ENCODE data around the gene UQCRFS1. TPM values are rescaled to one million over a fixed set of nuclear protein-coding genes. Genes with fewer than 3 reads are reported as not detected.
"Not testable (repeated sequence)": the region's sequence is repeated elsewhere in the genome, so short reads cannot be mapped to it uniquely, and the experiment has no call there.

Gene UQCRFS1
- total and polyA plus RNA-seq, 4 donors: 14.1 to 33.3 (median 21.1) TPM

DNA sequence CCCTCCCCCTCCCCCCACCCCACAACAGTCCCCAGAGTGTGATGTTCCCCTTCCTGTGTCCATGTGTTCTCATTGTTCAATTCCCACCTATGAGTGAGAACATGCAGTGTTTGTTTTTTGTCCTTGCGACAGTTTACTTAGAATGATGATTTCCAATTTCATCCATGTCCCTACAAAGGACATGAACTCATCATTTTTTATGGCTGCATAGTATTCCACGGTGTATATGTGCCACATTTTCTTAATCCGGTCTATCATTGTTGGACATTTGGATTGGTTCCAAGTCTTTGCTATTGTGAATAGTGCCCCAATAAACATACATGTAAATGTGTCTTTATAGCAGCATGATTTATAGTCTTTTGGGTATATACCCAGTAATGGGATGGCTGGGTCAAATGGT is 2.4 kb downstream of the UQCRFS1 start:
- H3K4me1 ChIP-seq (ENCODE audit: control insufficient read depth in 1 of 2, insufficient read depth in 2 of 2, low read length in 2 of 2); H3K4me3 ChIP-seq (ENCODE audit: low read length in 2 of 2); H3K27ac ChIP-seq (ENCODE audit: low read depth in 1 of 2, low read length in 2 of 2); ATAC-seq (ENCODE audit: low FRiP score); H3K27me3 ChIP-seq (ENCODE audit: control insufficient read depth in 1 of 2, insufficient read depth in 2 of 2, low read length in 1 of 2); H3K36me3 ChIP-seq (ENCODE audit: control insufficient read depth in 1 of 2, insufficient read depth in 2 of 2, low read length in 1 of 2); DNase-seq; intact Hi-C loops (cut with DNase I); H3K9me3 ChIP-seq (ENCODE audit: control insufficient read depth, low read length): not testable (repeated sequence)
- 98 to 100% methylated on average over 2 to 3 of the region's 3 CpGs for WGBS, 2 donors

DNA sequence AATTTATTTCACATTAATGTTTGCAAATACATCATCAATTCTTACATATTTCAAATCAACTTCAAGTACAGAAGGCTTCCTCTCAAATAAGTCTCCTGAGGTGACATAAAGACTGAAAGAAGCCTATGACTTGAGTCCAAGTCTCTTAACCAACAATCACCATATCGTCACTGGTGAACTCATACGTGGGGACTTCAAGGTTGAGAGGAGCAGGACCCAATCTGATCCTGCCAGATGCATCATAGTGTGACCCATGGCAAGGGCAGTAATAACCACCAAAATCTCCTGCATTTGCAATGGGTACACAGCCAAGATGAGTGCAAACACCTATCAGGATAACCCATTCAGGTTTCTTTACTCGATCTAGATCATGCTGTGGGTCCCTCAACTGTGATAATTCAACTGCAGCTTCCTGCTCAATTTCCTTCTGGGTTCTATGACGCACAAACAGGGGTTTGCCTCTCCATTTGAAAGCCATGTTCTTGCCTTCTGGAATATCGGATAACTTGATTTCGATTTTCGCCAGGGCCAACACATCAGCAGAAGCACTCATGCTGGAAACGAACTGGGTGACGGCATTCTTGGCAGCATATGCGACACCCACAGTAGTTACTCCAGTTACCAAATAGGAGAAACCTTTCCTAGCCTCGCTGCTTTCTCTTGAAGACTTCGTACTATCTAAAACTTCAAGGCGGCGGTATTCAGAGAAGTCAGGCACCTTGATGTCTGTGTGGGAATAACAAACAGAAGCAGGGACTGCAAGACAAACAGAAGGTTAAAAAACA is 5.4 kb downstream of the UQCRFS1 start:
- H3K4me3 ChIP-seq (ENCODE audit: low read length in 2 of 2); intact Hi-C loops (cut with DNase I); H3K27me3 ChIP-seq (ENCODE audit: control insufficient read depth in 1 of 2, insufficient read depth in 2 of 2, low read length in 1 of 2); H3K36me3 ChIP-seq (ENCODE audit: control insufficient read depth in 1 of 2, insufficient read depth in 2 of 2, low read length in 1 of 2); ATAC-seq (ENCODE audit: low FRiP score); H3K4me1 ChIP-seq (ENCODE audit: control insufficient read depth in 1 of 2, insufficient read depth in 2 of 2, low read length in 2 of 2); H3K9me3 ChIP-seq (ENCODE audit: control insufficient read depth, low read length); H3K27ac ChIP-seq (ENCODE audit: low read depth in 1 of 2, low read length in 2 of 2); DNase-seq: not testable (repeated sequence)
- 94% methylated on average over 12 to 14 of the region's 14 CpGs for WGBS, 2 donors

- Histone ChIP-seq H3K9me3 (ENCODE audit: control insufficient read depth, low read length) (no peaks in the 10 kb centered on the region), H3K27me3 (ENCODE audit: control insufficient read depth in 1 of 2, insufficient read depth in 2 of 2, low read length in 1 of 2) (no peaks in the 10 kb centered on the region), H3K36me3 (ENCODE audit: control insufficient read depth in 1 of 2, insufficient read depth in 2 of 2, low read length in 1 of 2) (peaks cover 6 to 10% of the 10 kb centered on the region in 2 donors), H3K4me3 (ENCODE audit: low read length in 2 of 2) (no peak overlapping the region), H3K27ac (ENCODE audit: low read depth in 1 of 2, low read length in 2 of 2) (no peak overlapping the region), H3K4me1 (ENCODE audit: control insufficient read depth in 1 of 2, insufficient read depth in 2 of 2, low read length in 2 of 2) (peaks cover 0 to 1% of the 10 kb centered on the region in 2 donors)
- intact Hi-C loops (cut with DNase I): no loop called here
- no peak for DNase-seq
- 86 to 92% methylated on average over 3 of the region's 3 CpGs for WGBS, 2 donors
- no peak for ATAC-seq (ENCODE audit: low FRiP score)
Observed at GRCh38 chr19:29206453-29206852, 6.5 kb downstream of the UQCRFS1 start.

DNA sequence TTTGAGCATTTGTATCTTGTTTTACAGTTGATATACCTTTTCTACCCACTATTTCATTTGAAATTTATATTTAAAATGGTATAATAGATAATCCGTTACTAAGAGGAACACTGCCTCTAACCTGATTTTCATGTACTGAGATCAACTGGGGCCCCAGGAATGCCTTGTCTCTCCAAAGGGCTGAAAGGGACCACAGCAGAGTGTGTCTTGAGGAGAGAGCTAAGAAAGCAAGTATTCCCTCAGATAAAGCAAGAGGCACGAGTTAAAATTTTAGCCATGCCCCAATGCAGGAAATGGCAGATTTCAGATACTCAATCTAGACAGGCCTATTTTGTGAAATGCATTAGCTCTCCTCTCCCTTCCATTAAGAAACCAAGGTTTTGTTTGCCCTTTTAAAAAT is 10.7 kb downstream of the UQCRFS1 start:
- DNase-seq (no peak), ATAC-seq (ENCODE audit: low FRiP score) (no peak)
- 78 to 85% methylated on average over 2 of the region's 2 CpGs for WGBS, 2 donors
- no peak overlapping the region for H3K27ac ChIP-seq (ENCODE audit: low read depth in 1 of 2, low read length in 2 of 2)
- peaks cover 6 to 10% of the 10 kb centered on the region in 2 donors for H3K36me3 ChIP-seq (ENCODE audit: control insufficient read depth in 1 of 2, insufficient read depth in 2 of 2, low read length in 1 of 2)
- no peak overlapping the region for H3K4me3 ChIP-seq (ENCODE audit: low read length in 2 of 2)
- H3K4me1 ChIP-seq (ENCODE audit: control insufficient read depth in 1 of 2, insufficient read depth in 2 of 2, low read length in 2 of 2): no peaks in the 10 kb centered on the region
- no peaks in the 10 kb centered on the region for H3K27me3 ChIP-seq (ENCODE audit: control insufficient read depth in 1 of 2, insufficient read depth in 2 of 2, low read length in 1 of 2)
- H3K9me3 ChIP-seq (ENCODE audit: control insufficient read depth, low read length): no peaks in the 10 kb centered on the region
- intact Hi-C loops (cut with DNase I): no loop called here

DNA sequence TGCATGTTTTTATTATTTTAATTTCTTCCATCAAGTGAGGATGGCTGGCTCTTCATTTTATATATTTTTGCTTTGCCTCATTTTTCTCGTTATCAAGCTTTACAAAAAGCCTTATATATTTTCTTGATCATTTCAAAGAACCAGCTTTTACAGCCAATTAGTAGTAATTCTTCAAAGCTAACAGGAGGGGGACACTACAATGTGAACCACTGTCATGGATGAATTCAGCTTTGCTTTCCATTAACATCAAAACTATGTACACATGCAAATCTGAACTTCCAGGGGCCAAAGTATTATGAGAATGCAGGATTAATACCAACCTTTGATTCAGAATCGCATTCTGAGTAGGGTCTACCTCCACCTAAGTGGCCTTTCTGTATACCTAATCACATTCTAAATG is 11.1 kb downstream of the UQCRFS1 start:
- ATAC-seq (ENCODE audit: low FRiP score) (no peak), DNase-seq (no peak)
- Histone ChIP-seq H3K4me1 (ENCODE audit: control insufficient read depth in 1 of 2, insufficient read depth in 2 of 2, low read length in 2 of 2) (no peaks in the 10 kb centered on the region), H3K36me3 (ENCODE audit: control insufficient read depth in 1 of 2, insufficient read depth in 2 of 2, low read length in 1 of 2) (peaks cover 4 to 10% of the 10 kb centered on the region in 2 donors), H3K9me3 (ENCODE audit: control insufficient read depth, low read length) (no peaks in the 10 kb centered on the region), H3K27me3 (ENCODE audit: control insufficient read depth in 1 of 2, insufficient read depth in 2 of 2, low read length in 1 of 2) (no peaks in the 10 kb centered on the region), H3K4me3 (ENCODE audit: low read length in 2 of 2) (no peak overlapping the region), H3K27ac (ENCODE audit: low read depth in 1 of 2, low read length in 2 of 2) (no peak overlapping the region)
- intact Hi-C loops (cut with DNase I): no loop called here
- WGBS, 2 donors: 89 to 93% methylated on average over 2 of the region's 2 CpGs

DNA sequence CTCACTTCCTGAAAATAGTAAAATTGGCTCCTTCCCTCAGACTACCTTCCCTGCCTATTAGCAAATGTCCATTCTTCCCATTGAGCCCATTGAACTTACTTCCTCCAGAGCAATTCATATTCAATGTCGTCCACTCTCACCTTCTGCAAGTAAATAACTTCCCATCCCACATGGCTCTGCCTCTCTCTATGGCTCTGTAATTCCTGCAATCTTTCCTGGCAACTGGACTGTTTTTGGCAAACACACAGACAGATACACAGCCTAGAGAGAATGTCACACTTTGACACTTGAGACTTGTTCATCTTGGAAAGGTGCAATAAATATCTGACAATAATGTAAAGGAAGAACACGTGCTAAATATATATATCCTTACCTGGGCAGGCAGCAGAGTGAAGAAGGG is 18.3 kb downstream of the UQCRFS1 start:
- intact Hi-C loops (cut with DNase I): no loop called here
- Histone ChIP-seq H3K4me3 (ENCODE audit: low read length in 2 of 2) (no peak overlapping the region), H3K4me1 (ENCODE audit: control insufficient read depth in 1 of 2, insufficient read depth in 2 of 2, low read length in 2 of 2) (no peaks in the 10 kb centered on the region), H3K27me3 (ENCODE audit: control insufficient read depth in 1 of 2, insufficient read depth in 2 of 2, low read length in 1 of 2) (no peaks in the 10 kb centered on the region), H3K9me3 (ENCODE audit: control insufficient read depth, low read length) (no peaks in the 10 kb centered on the region), H3K27ac (ENCODE audit: low read depth in 1 of 2, low read length in 2 of 2) (no peak overlapping the region), H3K36me3 (ENCODE audit: control insufficient read depth in 1 of 2, insufficient read depth in 2 of 2, low read length in 1 of 2) (no peaks in the 10 kb centered on the region)
- 41 to 43% methylated on average over 2 of the region's 2 CpGs for WGBS, 2 donors
- no peak for ATAC-seq (ENCODE audit: low FRiP score)
- DNase-seq: no peak

DNA sequence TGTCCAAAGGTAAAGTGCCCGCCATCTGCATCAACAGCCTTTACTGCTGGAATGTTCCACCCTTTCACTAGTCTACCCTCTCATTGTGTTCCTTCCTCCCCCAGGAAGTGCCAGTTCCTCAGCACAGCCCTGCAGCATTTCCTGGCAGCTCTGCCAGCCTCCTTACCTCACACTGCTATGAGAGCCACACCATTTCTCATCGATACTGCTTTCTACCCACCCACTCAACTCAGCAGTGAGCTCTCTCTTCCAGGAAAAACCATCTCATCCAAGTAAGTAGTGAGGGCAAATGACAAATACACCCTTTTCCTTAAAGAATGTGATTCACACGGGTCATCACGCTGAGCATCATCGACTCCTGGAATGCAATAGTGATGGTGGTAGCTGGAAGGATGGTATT is 19.8 kb downstream of the UQCRFS1 start:
- ATAC-seq (ENCODE audit: low FRiP score): no peak
- DNase-seq: no peak
- WGBS, 2 donors: 75 to 76% methylated on average over 5 of the region's 5 CpGs
- Histone ChIP-seq H3K27me3 (ENCODE audit: control insufficient read depth in 1 of 2, insufficient read depth in 2 of 2, low read length in 1 of 2) (no peaks in the 10 kb centered on the region), H3K27ac (ENCODE audit: low read depth in 1 of 2, low read length in 2 of 2) (no peak overlapping the region), H3K4me1 (ENCODE audit: control insufficient read depth in 1 of 2, insufficient read depth in 2 of 2, low read length in 2 of 2) (no peaks in the 10 kb centered on the region), H3K4me3 (ENCODE audit: low read length in 2 of 2) (no peak overlapping the region), H3K36me3 (ENCODE audit: control insufficient read depth in 1 of 2, insufficient read depth in 2 of 2, low read length in 1 of 2) (no peaks in the 10 kb centered on the region), H3K9me3 (ENCODE audit: control insufficient read depth, low read length) (no peaks in the 10 kb centered on the region)
- intact Hi-C loops (cut with DNase I): no loop called here

DNA sequence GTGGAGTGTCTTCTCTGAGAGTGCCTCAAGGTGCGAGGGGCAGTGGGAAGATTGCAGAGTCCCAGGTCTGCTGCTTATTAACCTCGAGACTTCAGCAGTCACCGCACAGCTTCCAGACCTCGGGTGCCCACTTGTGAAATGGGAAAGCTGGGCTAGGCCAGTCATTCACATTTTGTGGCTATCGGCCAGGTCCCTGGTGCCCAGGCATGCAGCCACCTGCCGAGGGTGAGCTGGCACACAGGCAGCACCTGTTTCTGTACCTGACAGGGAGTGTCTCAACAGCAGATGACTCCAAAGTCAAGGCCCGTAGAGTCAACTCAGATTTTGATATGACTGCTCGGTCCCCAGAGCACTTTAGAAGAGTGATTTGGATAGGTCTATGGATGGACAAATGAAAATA is 21.9 kb downstream of the UQCRFS1 start:
- Histone ChIP-seq H3K36me3 (ENCODE audit: control insufficient read depth in 1 of 2, insufficient read depth in 2 of 2, low read length in 1 of 2) (no peaks in the 10 kb centered on the region), H3K27me3 (ENCODE audit: control insufficient read depth in 1 of 2, insufficient read depth in 2 of 2, low read length in 1 of 2) (no peaks in the 10 kb centered on the region), H3K4me3 (ENCODE audit: low read length in 2 of 2) (no peak overlapping the region), H3K4me1 (ENCODE audit: control insufficient read depth in 1 of 2, insufficient read depth in 2 of 2, low read length in 2 of 2) (no peaks in the 10 kb centered on the region), H3K27ac (ENCODE audit: low read depth in 1 of 2, low read length in 2 of 2) (no peak overlapping the region), H3K9me3 (ENCODE audit: control insufficient read depth, low read length) (no peaks in the 10 kb centered on the region)
- intact Hi-C loops (cut with DNase I): no loop called here
- no peak for ATAC-seq (ENCODE audit: low FRiP score)
- DNase-seq: no peak
- 83 to 88% methylated on average over 8 of the region's 8 CpGs for WGBS, 2 donors

DNA sequence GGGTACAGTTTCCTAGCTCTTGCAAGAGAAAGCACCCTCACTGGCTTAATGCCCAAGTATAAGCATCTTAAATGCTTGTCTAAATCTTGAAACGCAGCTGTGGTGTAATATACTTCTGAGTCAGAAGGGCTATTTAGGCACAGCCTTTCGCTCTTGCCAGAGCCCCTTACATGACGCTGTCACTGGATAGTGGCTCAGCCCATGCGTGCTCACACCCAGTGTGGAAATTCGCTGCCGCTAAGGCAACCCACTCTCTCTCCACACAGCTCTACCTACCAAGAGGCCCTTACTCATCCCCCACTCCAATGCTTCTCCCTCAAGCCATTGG is 24.0 kb downstream of the UQCRFS1 start:
- no peaks in the 10 kb centered on the region for H3K4me1 ChIP-seq (ENCODE audit: control insufficient read depth in 1 of 2, insufficient read depth in 2 of 2, low read length in 2 of 2)
- 84 to 85% methylated on average over 6 of the region's 6 CpGs for WGBS, 2 donors
- no peaks in the 10 kb centered on the region for H3K9me3 ChIP-seq (ENCODE audit: control insufficient read depth, low read length)
- no peaks in the 10 kb centered on the region for H3K27me3 ChIP-seq (ENCODE audit: control insufficient read depth in 1 of 2, insufficient read depth in 2 of 2, low read length in 1 of 2)
- H3K4me3 ChIP-seq (ENCODE audit: low read length in 2 of 2): no peak overlapping the region
- H3K36me3 ChIP-seq (ENCODE audit: control insufficient read depth in 1 of 2, insufficient read depth in 2 of 2, low read length in 1 of 2): no peaks in the 10 kb centered on the region
- DNase-seq: no peak
- ATAC-seq (ENCODE audit: low FRiP score): no peak
- no peak overlapping the region for H3K27ac ChIP-seq (ENCODE audit: low read depth in 1 of 2, low read length in 2 of 2)
- intact Hi-C loops (cut with DNase I): no loop called here
